ENCODE measurements around the gene ALDH16A1.

The ALDH16A1 gene

GRCh38 chr19:49492573-49493405, 39.8 kb downstream of the ALDH16A1 start:
- H3K4me3 ChIP-seq (ENCODE audit: low read depth, low read length) = no peak overlapping the region
- DNase-seq (ENCODE audit: low read depth) = peak; percentile 76
- no peak for TF ChIP-seq CTCF (IDR thresholded peaks at IDR 0.05; ENCODE audit: insufficient read depth, low read depth, low read length, missing control alignments)

GRCh38 chr19:49496574-49497008, 43.6 kb downstream of the ALDH16A1 start:
- H3K4me3 ChIP-seq (ENCODE audit: low read depth, low read length) = peak overlapping the region; percentile 92
- TF ChIP-seq CTCF (IDR thresholded peaks at IDR 0.05; ENCODE audit: insufficient read depth, low read depth, low read length, missing control alignments) = no peak
- no peak for DNase-seq (ENCODE audit: low read depth)

- no peak for TF ChIP-seq CTCF (IDR thresholded peaks at IDR 0.05; ENCODE audit: insufficient read depth, low read depth, low read length, missing control alignments)
- peak overlapping the region; percentile 92 for H3K4me3 ChIP-seq (ENCODE audit: low read depth, low read length)
- DNase-seq (ENCODE audit: low read depth) = peak; percentile 87
These were observed 44.2 kb downstream of the ALDH16A1 start for GRCh38 chr19:49497047-49497788.

GRCh38 chr19:49497789-49498103, 44.7 kb downstream of the ALDH16A1 start:
- peak; percentile 46 for DNase-seq (ENCODE audit: low read depth)
- no peak for TF ChIP-seq CTCF (IDR thresholded peaks at IDR 0.05; ENCODE audit: insufficient read depth, low read depth, low read length, missing control alignments)
- H3K4me3 ChIP-seq (ENCODE audit: low read depth, low read length) = peak overlapping the region; percentile 92

- H3K4me3 ChIP-seq (ENCODE audit: low read depth, low read length) = peak overlapping the region; percentile 92
- no peak for TF ChIP-seq CTCF (IDR thresholded peaks at IDR 0.05; ENCODE audit: insufficient read depth, low read depth, low read length, missing control alignments)
- DNase-seq (ENCODE audit: low read depth) = no peak
These were observed 45.5 kb downstream of the ALDH16A1 start for GRCh38 chr19:49498475-49498874.

GRCh38 chr19:49499030-49499670, 46.1 kb downstream of the ALDH16A1 start:
- TF ChIP-seq CTCF (IDR thresholded peaks at IDR 0.05; ENCODE audit: insufficient read depth, low read depth, low read length, missing control alignments) = no peak
- DNase-seq (ENCODE audit: low read depth) = no peak
- peak overlapping the region; percentile 92 for H3K4me3 ChIP-seq (ENCODE audit: low read depth, low read length)
